CD4-positive, alpha-beta T cell (primary cell): ENCODE data around the gene FOXC2. TPM values are rescaled to one million over a fixed set of nuclear protein-coding genes. Genes with fewer than 3 reads are reported as not detected.

Experiments used
- ATAC-seq: fragments of 200-7000 bp; cut with Tn5 transposase; one replicate; pipeline ENCODE4 v1.10.0; 2022; ENCODE audit warnings: mild to moderate bottlenecking; ENCODE audit not compliant: poor library complexity
- CTCF ChIA-PET: fragments of 350-600 bp; sonication (Branson Sonifier 250); formaldehyde crosslinking; loops from one replicate; lab custom pipeline; 2021; ENCODE audit warnings: antibody characterized with exemption, inconsistent platforms; lab: Charles Lee
- POLR2A ChIA-PET: fragments of 350-600 bp; sonication (Branson Sonifier 250); formaldehyde crosslinking; loops from one replicate; lab custom pipeline; 2021; ENCODE audit warnings: antibody characterized with exemption, inconsistent platforms; lab: Charles Lee
- DNase-seq, 14 experiments: peaks; one replicate each; pipeline ENCODE4 v3.0.0-alpha.2; 2013 to 2020; ENCODE audit warnings: mixed read lengths in 2 of 14
- H3K27ac ChIP-seq, 2 donors: one replicate each; pipeline versions ENCODE4 v1.5.1 to v1.7.0; 2013; ENCODE audit warnings: low read length in 2 of 2, low read depth in 1 of 2, mild to moderate bottlenecking in 1 of 2
- H3K27me3 ChIP-seq, 2 experiments: 1 replicate in 1 of 2; 2 replicates in 1 of 2; pipeline versions ENCODE4 v1.6.1 to v1.7.0; 2013; ENCODE audit warnings: low read length in 2 of 2, control low read depth in 1 of 2, mild to moderate bottlenecking in 1 of 2, moderate library complexity in 1 of 2; ENCODE audit not compliant: insufficient read depth in 2 of 2, control insufficient read depth in 1 of 2
- H3K36me3 ChIP-seq: one replicate; pipeline ENCODE4 v1.6.1; 2013; ENCODE audit warnings: low read length, control low read depth; ENCODE audit not compliant: insufficient read depth
- H3K4me1 ChIP-seq: one replicate; pipeline ENCODE4 v1.6.1; 2013; ENCODE audit warnings: low read length, control low read depth; ENCODE audit not compliant: insufficient read depth
- H3K4me3 ChIP-seq: one replicate; pipeline ENCODE4 v1.5.1; 2013; ENCODE audit warnings: mild to moderate bottlenecking, low read length, moderate library complexity
- H3K9me3 ChIP-seq, 2 experiments: 1 replicate in 1 of 2; 2 replicates in 1 of 2; pipeline versions ENCODE4 v1.6.1 to v1.7.0; 2013; ENCODE audit warnings: low read length in 2 of 2, mild to moderate bottlenecking in 2 of 2, control low read depth in 1 of 2, moderate library complexity in 1 of 2; ENCODE audit not compliant: control insufficient read depth in 1 of 2, insufficient read depth in 1 of 2
- H3K27ac Mint-ChIP-seq: one replicate; pipeline ENCODE4 v1.8.0; 2020; ENCODE audit warnings: mixed read lengths
- H3K27me3 Mint-ChIP-seq: one replicate; pipeline ENCODE4 v1.8.0; 2021; ENCODE audit warnings: mixed read lengths
- H3K36me3 Mint-ChIP-seq: one replicate; pipeline ENCODE4 v1.8.0; 2021; ENCODE audit warnings: low read depth, mixed read lengths
- H3K4me1 Mint-ChIP-seq: one replicate; pipeline ENCODE4 v1.8.0; 2021; ENCODE audit warnings: low read depth, mixed read lengths
- H3K4me3 Mint-ChIP-seq: one replicate; pipeline ENCODE4 v1.8.0; 2020; ENCODE audit warnings: mild to moderate bottlenecking, mixed read lengths
- H3K9me3 Mint-ChIP-seq: one replicate; pipeline ENCODE4 v1.8.0; 2020; ENCODE audit warnings: mixed read lengths
- intact Hi-C, 2 experiments: fragments of 100-400 bp; cut with DNase I in 1 of 2; cut with micrococcal nuclease in 1 of 2; formaldehyde crosslinking; loops; one replicate each; pipeline versions ENCODE4 v1.15.1 to v1.9.0; 2023 to 2025; cut with DNase I, micrococcal nuclease
- total RNA-seq, 174 experiments: library from RNA in 2 of 174; stranded (reverse) in 2 of 174; gene quantifications; one replicate each; pipeline ENCODE4 v1.2.3 and lab custom pipeline; 2021 to 2026
- TF ChIP-seq, protein P1 (sequence below): fragments of 200-600 bp; IDR thresholded peaks from one replicate; pipeline ENCODE4 v1.8.0; 2022; ENCODE audit warnings: antibody characterized with exemption, mild to moderate bottlenecking

Gene FOXC2
- total RNA-seq, 2 experiments from 2014 or later, result 0.11 to 0.19 TPM

DNA sequence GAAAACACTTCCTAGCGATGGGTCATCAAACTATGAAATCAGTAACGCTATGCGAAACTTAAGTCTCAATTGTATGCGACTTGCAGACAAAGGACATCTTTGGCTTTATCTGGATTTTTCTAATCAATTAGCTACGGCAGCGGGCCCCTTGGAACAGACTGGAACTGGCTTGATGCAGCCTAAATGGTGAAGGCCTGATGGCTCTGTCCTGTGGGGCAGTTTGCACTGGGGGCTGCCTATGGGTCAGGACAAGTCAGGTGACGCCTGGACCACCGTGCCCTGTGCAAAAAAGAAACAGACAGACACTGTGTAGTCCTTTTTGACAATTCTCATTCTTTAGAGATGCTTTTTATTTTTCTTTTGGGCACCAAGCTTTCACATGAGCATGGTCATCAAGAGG, 33.6 kb upstream of the FOXC2 start:
- CTCF ChIA-PET, result no interaction called here
- DNase-seq (no peak), ATAC-seq (no peak)
- Histone ChIP-seq H3K9me3 (peaks cover 0 to 8% of the 10 kb centered on the region in 2 experiments), H3K4me3 (no peak overlapping the region), H3K4me1 (no peaks in the 10 kb centered on the region), H3K27me3 (no peaks in the 10 kb centered on the region), H3K27ac (no peak overlapping the region), H3K36me3 (peaks cover 14% of the 10 kb centered on the region)
- POLR2A ChIA-PET, result no interaction called here
- no peaks in the 10 kb centered on the region for H3K4me1 Mint-ChIP-seq
- no peaks in the 10 kb centered on the region for H3K27me3 Mint-ChIP-seq
- TF ChIP-seq, protein P1, sequence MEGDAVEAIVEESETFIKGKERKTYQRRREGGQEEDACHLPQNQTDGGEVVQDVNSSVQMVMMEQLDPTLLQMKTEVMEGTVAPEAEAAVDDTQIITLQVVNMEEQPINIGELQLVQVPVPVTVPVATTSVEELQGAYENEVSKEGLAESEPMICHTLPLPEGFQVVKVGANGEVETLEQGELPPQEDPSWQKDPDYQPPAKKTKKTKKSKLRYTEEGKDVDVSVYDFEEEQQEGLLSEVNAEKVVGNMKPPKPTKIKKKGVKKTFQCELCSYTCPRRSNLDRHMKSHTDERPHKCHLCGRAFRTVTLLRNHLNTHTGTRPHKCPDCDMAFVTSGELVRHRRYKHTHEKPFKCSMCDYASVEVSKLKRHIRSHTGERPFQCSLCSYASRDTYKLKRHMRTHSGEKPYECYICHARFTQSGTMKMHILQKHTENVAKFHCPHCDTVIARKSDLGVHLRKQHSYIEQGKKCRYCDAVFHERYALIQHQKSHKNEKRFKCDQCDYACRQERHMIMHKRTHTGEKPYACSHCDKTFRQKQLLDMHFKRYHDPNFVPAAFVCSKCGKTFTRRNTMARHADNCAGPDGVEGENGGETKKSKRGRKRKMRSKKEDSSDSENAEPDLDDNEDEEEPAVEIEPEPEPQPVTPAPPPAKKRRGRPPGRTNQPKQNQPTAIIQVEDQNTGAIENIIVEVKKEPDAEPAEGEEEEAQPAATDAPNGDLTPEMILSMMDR, result no peak
- H3K4me3 Mint-ChIP-seq, result no peak overlapping the region
- H3K9me3 Mint-ChIP-seq, result no peaks in the 10 kb centered on the region
- H3K27ac Mint-ChIP-seq, result no peak overlapping the region
- H3K36me3 Mint-ChIP-seq, result peaks cover 54% of the 10 kb centered on the region
- intact Hi-C loops, result no loop called here

DNA sequence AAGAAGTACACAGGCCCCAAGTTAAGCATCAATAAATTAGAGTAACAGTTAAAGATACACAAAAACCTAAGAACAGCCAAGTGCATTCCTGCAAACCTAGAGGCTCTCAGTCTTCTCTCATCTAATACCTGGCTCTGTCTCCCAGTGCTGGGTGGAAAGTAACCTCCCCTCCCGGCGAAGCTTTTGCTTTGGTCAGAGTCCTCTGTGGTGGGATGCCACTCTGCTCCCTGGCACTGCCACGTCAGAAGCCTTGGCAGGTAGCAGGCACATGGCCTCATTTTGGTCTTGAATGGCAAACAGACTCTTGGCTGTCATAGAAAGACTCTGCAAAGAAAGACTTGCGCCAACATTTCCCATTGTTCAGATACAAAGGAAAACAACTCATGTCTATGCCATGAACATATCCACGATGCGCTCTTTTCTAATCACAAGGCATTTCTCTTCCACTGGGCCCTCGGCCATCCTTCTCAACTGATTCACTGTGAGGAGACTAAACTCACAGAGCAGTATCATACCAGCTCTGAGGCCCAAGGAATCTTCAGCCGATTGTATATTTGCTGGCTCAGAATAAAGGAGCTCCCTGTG, 32.8 kb upstream of the FOXC2 start:
- Histone ChIP-seq H3K9me3 (no peaks in the 10 kb centered on the region), H3K4me3 (no peak overlapping the region), H3K27ac (no peak overlapping the region), H3K36me3 (peaks cover 21% of the 10 kb centered on the region), H3K4me1 (no peaks in the 10 kb centered on the region), H3K27me3 (no peaks in the 10 kb centered on the region)
- DNase-seq (no peak), ATAC-seq (no peak)
- Mint-ChIP-seq H3K9me3 (no peaks in the 10 kb centered on the region), H3K27me3 (no peaks in the 10 kb centered on the region), H3K4me1 (no peaks in the 10 kb centered on the region), H3K27ac (no peak overlapping the region), H3K36me3 (peaks cover 62% of the 10 kb centered on the region), H3K4me3 (no peak overlapping the region)
- POLR2A ChIA-PET, result no interaction called here
- intact Hi-C loops, result no loop called here
- CTCF ChIA-PET, result no interaction called here
- TF ChIP-seq, protein P1, result no peak

DNA sequence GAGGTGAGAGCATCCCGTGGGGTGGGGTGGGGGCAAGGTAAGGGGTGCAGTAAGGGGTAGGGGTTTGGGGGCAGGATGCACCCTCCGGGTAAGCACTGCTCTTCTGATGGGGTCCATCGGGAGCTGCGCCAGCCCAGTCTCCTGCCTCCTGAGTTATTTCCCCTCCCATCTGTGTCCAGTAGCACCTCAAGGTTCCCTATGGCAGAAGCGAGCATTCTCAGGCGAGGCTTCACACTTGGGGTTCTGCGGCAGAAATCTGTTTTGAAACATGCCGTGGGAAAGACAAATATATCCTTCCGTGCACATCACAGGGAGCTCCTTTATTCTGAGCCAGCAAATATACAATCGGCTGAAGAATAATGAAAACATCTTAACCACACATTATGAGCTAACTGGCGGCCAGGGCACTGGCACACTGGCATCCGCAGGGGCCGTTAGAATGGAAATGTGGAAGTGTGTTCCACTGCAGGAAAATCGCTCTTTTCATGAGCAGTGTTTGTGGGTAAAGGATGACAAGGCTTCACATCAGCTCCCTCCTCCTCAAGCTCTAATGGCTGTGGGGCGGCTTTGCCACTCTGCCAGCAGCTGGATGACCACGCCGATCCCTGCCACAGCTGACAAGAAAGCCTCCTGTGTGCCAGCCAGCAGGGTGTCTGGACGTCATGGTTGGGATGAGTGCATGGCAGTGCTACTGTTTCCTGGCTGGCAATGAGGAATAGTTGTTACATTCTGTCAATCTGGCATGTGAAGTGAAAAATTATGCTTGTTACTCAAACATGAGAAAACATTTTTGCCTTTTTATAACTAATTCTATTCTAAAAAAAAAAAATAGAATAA, 31.6 kb upstream of the FOXC2 start:
- TF ChIP-seq, protein P1, result no peak
- H3K27ac Mint-ChIP-seq, result no peak overlapping the region
- H3K9me3 Mint-ChIP-seq, result no peaks in the 10 kb centered on the region
- POLR2A ChIA-PET, result no interaction called here
- Histone ChIP-seq H3K4me3 (no peak overlapping the region), H3K9me3 (no peaks in the 10 kb centered on the region), H3K4me1 (no peaks in the 10 kb centered on the region), H3K36me3 (peaks cover 32% of the 10 kb centered on the region), H3K27ac (no peak overlapping the region), H3K27me3 (no peaks in the 10 kb centered on the region)
- CTCF ChIA-PET, result no interaction called here
- no peak overlapping the region for H3K4me3 Mint-ChIP-seq
- DNase-seq (no peak), ATAC-seq (no peak)
- H3K4me1 Mint-ChIP-seq, result no peaks in the 10 kb centered on the region
- intact Hi-C loops, result no loop called here
- H3K36me3 Mint-ChIP-seq, result peaks cover 70% of the 10 kb centered on the region
- no peaks in the 10 kb centered on the region for H3K27me3 Mint-ChIP-seq
